ENCODE measurements around the gene ATOH8.
A peak's percentile ranks its signal among the peaks of the same experiment; 100 is the strongest.

The ATOH8 gene

DNA sequence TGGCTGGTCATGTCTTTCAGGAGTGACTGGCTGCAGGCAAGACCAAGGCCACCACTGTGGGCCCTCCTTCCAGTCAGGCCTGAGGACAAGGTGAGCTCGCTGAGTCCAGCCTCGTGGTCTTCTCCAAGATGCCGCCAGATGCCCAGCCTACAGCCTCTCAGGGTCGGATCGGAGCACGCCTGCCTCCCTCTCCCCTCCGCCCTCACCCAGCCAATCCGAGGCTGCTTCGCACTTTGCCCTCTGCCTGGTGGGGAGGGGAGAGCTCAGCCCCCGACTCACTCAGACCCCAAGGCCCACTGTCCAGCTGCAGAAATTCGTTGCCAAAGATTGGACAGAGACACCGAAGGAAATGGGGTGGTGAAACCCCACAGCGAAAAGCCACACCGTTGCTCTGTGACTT lies 33.1 kb downstream of the ATOH8 start:
- no peak for DNase-seq (ENCODE audit: low spot score)

DNA sequence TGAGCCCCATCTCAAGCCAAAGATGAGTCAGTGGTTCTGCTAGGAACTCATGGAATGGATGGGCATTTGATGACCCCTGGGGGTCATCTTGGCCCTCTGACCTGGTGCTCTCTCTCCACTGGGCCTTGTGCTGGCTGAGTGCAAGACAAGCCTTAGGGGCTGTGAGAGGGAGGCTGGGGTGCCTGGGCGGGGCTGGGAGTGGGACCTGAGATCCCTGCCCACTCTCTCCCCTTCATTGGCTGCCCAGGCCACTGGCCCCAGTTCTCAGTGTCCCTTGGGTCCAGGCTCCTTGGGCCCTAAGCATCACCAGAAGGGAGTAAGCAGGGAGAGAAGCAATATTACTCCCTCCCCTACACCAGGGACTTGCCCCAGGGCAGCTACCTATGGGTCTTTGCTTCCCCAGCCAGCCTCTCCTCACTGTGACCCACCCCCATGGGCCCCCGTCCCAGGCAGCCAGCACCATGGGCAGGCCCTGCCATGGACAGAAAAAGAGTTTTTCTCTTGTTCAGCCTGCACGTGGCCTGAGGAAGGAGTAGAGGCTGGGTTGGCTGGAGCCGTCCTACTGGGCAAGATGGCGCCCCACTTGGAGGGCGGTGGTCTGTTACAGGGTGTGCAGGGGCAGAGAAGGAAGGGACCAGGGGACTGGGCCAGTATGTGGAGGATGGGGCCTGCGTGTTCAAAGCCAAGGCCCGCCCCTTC lies 33.6 kb downstream of the ATOH8 start:
- DNase-seq (ENCODE audit: low spot score) = no peak

DNA sequence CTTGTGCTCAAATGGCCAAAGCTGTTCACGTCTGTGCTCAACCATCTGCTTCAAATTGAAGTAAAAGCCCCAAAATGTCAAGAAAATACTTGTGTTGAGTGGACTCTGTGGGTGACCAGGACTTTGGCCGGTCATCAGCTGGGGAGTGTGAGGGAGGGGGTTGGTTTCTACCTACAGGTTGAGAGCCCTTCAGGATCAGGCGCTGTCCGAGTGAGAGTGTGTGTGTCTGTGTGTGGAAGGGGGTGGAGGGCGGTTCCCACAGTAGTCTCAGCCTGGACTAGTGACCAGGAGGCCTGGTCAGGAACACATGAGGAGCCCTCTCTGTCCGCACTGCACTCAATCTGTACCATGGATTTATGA lies 34.2 kb downstream of the ATOH8 start:
- no peak for DNase-seq (ENCODE audit: low spot score)

GRCh38 chr2:85788603-85789002 lies 34.8 kb downstream of the ATOH8 start:
- no peak for DNase-seq (ENCODE audit: low spot score)

GRCh38 chr2:85789271-85789670 lies 35.5 kb downstream of the ATOH8 start:
- no peak for DNase-seq (ENCODE audit: low spot score)

DNA sequence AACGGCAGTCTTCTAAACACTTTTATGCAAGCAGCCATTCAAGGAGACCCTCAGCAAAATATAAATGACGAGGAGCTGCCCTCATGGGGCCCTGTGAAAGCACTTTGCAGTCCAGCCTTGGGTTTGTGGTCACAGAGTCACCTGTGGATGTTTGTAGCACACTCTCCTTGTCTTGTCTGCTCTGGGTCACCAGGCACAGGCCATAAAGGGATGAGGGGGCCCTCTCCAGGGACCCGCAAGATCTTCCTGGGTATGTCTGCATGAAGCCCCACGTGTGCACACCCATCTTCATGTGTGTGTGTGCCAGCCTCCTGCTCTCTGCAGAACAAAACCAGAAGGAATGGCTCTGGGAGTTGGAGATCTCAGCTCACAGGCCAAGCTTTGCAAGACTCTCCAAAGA lies 36.2 kb downstream of the ATOH8 start:
- no peak for DNase-seq (ENCODE audit: low spot score)

GRCh38 chr2:85790499-85791188 lies 36.9 kb downstream of the ATOH8 start:
- DNase-seq (ENCODE audit: low spot score) = no peak

- DNase-seq (ENCODE audit: low spot score) = no peak
These were observed 38.1 kb downstream of the ATOH8 start for GRCh38 chr2:85791704-85792565.

GRCh38 chr2:85792783-85793441 lies 39.1 kb downstream of the ATOH8 start:
- DNase-seq (ENCODE audit: low spot score) = peak; percentile 91

- DNase-seq (ENCODE audit: low spot score) = no peak
These were observed 39.8 kb downstream of the ATOH8 start for GRCh38 chr2:85793584-85793983.

- DNase-seq (ENCODE audit: low spot score) = no peak
These were observed 40.2 kb downstream of the ATOH8 start for GRCh38 chr2:85794038-85794441.

DNA sequence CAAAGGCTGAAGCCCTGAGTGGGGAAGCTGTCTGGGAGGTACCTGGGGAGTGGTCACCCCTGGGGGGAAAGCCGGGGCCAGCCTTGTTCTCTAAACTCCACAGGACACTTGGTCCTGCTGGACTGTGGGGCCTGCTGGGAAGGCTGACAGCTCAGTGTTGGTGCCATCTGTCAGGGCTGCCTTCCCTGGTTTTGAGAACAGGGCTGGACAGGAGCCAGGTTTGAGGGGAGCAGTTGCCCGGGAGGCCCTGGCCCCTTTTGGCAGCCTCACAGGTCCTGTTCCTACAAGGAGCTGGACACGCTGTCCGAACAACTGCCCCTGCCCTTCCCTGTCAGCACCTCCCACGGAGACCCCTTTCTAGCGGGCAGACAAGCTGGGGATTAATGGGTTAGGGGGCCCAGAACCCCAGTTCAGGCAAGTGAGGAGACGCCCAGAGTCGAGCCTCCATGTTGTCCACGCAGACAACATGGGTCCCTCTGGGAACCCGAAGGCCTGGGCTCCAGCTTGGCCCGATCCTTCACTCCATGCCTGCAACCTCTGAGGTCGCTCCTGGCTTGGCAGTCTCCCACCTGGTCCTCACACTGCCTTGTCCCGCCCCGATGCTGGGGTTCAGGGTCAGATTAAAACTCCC lies 40.8 kb downstream of the ATOH8 start:
- no peak for DNase-seq (ENCODE audit: low spot score)

DNA sequence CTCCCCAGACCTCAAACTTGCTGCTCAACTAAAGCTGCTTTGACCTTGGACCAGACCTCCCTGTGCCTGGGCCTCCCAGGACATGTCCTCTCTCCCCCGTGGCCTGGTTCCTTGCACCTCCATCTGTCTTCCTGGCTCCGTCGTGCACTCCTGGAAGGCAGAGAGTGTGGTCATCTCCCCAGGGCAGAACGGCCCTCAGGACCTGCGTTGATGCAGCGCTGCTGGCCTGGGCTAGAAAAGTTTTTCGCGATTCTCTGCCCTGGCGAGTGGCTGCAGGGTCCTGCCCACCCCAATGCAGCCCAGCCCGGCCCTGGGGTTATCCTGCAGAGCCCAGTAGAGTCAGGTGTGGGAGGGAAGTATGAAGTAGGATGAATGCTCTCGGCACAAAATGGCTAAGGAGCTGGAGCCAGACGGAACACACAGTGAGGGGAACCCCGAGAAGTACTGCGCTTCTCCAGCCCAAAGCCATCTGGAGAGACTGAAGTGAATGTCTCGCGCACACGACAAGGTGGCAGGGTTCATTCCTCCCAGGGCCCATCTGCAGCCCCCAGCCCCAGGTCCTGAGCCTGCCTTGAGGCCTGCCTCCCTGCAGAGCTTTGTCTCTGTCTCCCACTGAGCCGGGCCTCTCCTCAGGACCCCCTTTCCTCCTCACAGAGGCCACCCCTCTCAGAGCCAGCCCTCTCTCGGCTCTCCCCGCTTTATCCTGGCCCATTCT lies 41.7 kb downstream of the ATOH8 start:
- DNase-seq (ENCODE audit: low spot score) = no peak

DNA sequence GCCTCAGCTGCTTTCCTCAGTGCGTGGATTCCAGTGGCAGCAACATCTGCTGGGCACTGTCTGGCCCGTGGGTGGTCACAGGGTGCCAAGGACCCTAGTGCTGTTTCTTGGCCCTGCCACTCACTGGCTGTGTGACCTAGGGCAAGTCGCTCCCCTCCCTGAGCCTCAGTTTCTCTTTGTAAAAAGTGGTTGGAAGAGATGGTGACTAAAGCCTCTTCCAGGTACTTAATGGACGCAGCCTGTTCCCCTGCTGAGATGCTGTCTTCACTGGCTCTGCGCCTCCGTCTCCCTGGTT lies 42.2 kb downstream of the ATOH8 start:
- DNase-seq (ENCODE audit: low spot score) = no peak

GRCh38 chr2:85796341-85797262 lies 42.8 kb downstream of the ATOH8 start:
- DNase-seq (ENCODE audit: low spot score) = peak; percentile 82

DNA sequence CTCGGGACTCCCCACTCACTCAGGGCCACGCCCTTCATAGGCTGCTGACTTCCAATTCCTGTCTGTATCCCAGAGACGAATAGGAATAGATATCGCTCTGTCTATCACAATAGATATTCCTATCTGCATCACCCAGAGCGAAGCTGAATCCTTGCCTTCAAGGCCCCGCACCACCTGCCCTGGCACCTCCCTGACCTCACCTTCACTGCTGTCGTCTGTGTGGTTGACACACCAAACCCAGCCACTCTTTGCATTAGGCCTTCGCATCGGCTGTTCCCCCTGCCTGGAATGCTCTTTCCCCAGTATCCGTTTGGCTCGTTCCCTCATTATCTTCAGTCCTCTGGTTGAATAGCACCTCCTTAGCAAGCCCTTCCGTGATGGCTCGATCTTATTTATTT lies 43.5 kb downstream of the ATOH8 start:
- DNase-seq (ENCODE audit: low spot score) = no peak

DNA sequence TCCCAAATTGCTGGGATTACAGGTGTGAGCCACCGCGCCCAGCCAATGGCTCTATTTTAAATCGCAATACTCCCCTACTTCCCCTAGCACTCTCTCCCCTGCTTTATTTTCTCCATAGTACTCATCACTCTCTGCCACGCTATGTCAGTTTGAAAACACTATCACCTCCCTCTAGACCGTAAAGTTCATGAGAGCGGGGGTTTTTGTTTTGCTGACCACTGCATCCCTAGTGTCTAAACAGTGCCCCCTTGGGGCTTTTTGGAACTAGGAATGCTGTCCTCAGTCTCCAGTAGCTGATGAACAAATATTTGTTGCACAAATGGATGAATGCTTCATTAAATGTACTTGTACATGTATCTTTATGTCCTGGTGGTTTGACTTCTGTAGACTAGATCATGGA lies 44.1 kb downstream of the ATOH8 start:
- no peak for DNase-seq (ENCODE audit: low spot score)

- no peak for DNase-seq (ENCODE audit: low spot score)
These were observed 45.6 kb downstream of the ATOH8 start for GRCh38 chr2:85799215-85799956.

DNA sequence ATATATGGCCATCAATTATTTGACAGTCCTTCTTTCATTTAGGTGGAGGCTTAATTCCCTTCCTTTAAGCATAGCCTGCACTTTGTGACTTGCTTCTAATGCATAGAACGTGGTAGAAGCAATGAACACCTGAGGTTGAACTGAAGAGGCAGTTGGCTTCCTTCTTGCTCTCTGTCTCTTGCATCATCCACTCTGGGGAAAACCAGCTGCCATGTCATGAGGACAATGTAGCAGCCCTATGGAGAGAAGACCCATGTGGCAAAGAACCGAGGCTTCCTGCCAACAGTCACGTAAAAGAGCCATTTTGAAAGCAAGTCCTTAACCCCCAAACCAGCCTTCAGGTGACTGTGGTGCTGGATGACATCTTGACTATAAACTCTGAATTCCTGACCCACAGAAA lies 46.8 kb downstream of the ATOH8 start:
- no peak for DNase-seq (ENCODE audit: low spot score)

GRCh38 chr2:85801871-85802270 lies 48.1 kb downstream of the ATOH8 start:
- no peak for DNase-seq (ENCODE audit: low spot score)
